Measurements from ENCODE around the gene TAF3. TPM values are rescaled to one million over a fixed set of nuclear protein-coding genes. Genes with fewer than 3 reads are reported as not detected.

Gene TAF3
- total RNA-seq, 2 experiments from 2014 or later: 13.9 to 16.4 TPM

GRCh38 chr10:7928536-7928935 is 110.2 kb downstream of the TAF3 start:
- Mint-ChIP-seq H3K9me3 (no peaks in the 10 kb centered on the region), H3K27ac (no peak overlapping the region), H3K4me3 (no peak overlapping the region), H3K27me3 (no peaks in the 10 kb centered on the region), H3K4me1 (peaks cover 2% of the 10 kb centered on the region), H3K36me3 (ENCODE audit: low read depth) (no peaks in the 10 kb centered on the region)
- ChIA-PET POLR2A (no interaction called here), CTCF (no interaction called here)
- DNase-seq: no peak

GRCh38 chr10:7932301-7933036 is 114.2 kb downstream of the TAF3 start:
- peaks cover 2% of the 10 kb centered on the region for H3K4me1 Mint-ChIP-seq
- peaks cover 13% of the 10 kb centered on the region for H3K36me3 Mint-ChIP-seq (ENCODE audit: low read depth)
- H3K4me3 Mint-ChIP-seq: no peak overlapping the region
- POLR2A ChIA-PET: no interaction called here
- H3K27me3 Mint-ChIP-seq: no peaks in the 10 kb centered on the region
- no peak overlapping the region for H3K27ac Mint-ChIP-seq
- DNase-seq: no peak
- CTCF ChIA-PET: no interaction called here
- H3K9me3 Mint-ChIP-seq: peaks cover 15% of the 10 kb centered on the region

- Mint-ChIP-seq H3K9me3 (peaks cover 19% of the 10 kb centered on the region), H3K4me1 (peaks cover 2% of the 10 kb centered on the region), H3K4me3 (no peak overlapping the region), H3K36me3 (ENCODE audit: low read depth) (peaks cover 16% of the 10 kb centered on the region), H3K27me3 (no peaks in the 10 kb centered on the region), H3K27ac (no peak overlapping the region)
- ChIA-PET CTCF (no interaction called here), POLR2A (no interaction called here)
- DNase-seq: no peak
Measured at GRCh38 chr10:7933262-7933661, 115.0 kb downstream of the TAF3 start.

GRCh38 chr10:7933757-7934156 is 115.5 kb downstream of the TAF3 start:
- ChIA-PET CTCF (no interaction called here), POLR2A (no interaction called here)
- H3K4me3 Mint-ChIP-seq: no peak overlapping the region
- H3K4me1 Mint-ChIP-seq: peaks cover 6% of the 10 kb centered on the region
- H3K9me3 Mint-ChIP-seq: peaks cover 24% of the 10 kb centered on the region
- H3K27ac Mint-ChIP-seq: no peak overlapping the region
- DNase-seq: no peak
- H3K36me3 Mint-ChIP-seq (ENCODE audit: low read depth): peaks cover 19% of the 10 kb centered on the region
- H3K27me3 Mint-ChIP-seq: no peaks in the 10 kb centered on the region

GRCh38 chr10:7937315-7937945 is 119.1 kb downstream of the TAF3 start:
- ChIA-PET CTCF (no interaction called here), POLR2A (no interaction called here)
- Mint-ChIP-seq H3K4me1 (peaks cover 11% of the 10 kb centered on the region), H3K27me3 (no peaks in the 10 kb centered on the region), H3K27ac (no peak overlapping the region), H3K4me3 (no peak overlapping the region), H3K9me3 (peaks cover 26% of the 10 kb centered on the region), H3K36me3 (ENCODE audit: low read depth) (peaks cover 21% of the 10 kb centered on the region)
- no peak for DNase-seq

- ChIA-PET CTCF (no interaction called here), POLR2A (no interaction called here)
- peaks cover 15% of the 10 kb centered on the region for H3K36me3 Mint-ChIP-seq (ENCODE audit: low read depth)
- H3K9me3 Mint-ChIP-seq: peaks cover 20% of the 10 kb centered on the region
- no peak for DNase-seq
- no peak overlapping the region for H3K4me3 Mint-ChIP-seq
- H3K27ac Mint-ChIP-seq: no peak overlapping the region
- peaks cover 20% of the 10 kb centered on the region for H3K4me1 Mint-ChIP-seq
- no peaks in the 10 kb centered on the region for H3K27me3 Mint-ChIP-seq
Measured at GRCh38 chr10:7941576-7941975, 123.3 kb downstream of the TAF3 start.

DNA sequence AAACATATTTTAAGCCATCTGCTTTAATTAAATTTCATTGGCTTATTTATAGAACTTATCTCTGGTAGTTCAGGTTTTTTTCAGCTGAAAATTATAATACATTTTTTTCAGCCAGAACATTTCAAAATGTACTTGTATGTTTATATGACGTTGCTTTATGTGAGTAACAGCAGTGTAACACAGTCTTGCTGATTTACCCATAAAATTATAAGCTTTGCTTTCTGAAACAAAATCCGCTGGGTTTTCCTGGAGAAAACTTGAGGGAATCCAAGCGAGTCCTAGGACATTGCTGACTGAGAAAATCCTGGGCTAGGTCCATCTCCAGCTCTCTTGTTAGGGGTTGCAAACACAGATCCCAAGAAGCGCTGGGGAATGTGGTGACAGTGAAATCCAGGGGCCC is 124.0 kb downstream of the TAF3 start:
- peaks cover 14% of the 10 kb centered on the region for H3K36me3 Mint-ChIP-seq (ENCODE audit: low read depth)
- CTCF ChIA-PET: no interaction called here
- peaks cover 20% of the 10 kb centered on the region for H3K4me1 Mint-ChIP-seq
- no peak for DNase-seq
- H3K27me3 Mint-ChIP-seq: no peaks in the 10 kb centered on the region
- no peak overlapping the region for H3K4me3 Mint-ChIP-seq
- no peak overlapping the region for H3K27ac Mint-ChIP-seq
- peaks cover 13% of the 10 kb centered on the region for H3K9me3 Mint-ChIP-seq
- POLR2A ChIA-PET: no interaction called here

DNA sequence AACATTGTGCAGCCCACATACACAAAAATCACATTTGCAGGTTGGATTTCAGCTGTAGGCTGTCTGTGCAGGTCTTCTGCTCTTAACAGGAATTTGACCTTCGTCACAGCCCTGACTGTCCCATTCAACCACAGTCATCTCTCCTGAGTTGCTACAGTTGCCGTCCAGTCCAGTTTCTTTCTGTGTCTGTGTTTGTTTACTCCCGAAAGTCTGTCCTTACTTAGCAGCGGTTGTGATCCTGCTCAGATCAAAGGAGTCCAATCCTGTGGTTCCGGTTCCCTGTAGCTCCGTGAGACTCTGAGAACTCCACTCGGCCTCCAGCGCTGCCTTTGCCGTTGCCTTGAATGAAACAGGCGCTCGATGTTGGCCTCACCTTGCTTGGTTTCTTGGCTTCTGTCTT is 124.6 kb downstream of the TAF3 start:
- CTCF ChIA-PET: no interaction called here
- no peak overlapping the region for H3K4me3 Mint-ChIP-seq
- no peak overlapping the region for H3K27ac Mint-ChIP-seq
- POLR2A ChIA-PET: no interaction called here
- no peaks in the 10 kb centered on the region for H3K27me3 Mint-ChIP-seq
- peaks cover 20% of the 10 kb centered on the region for H3K4me1 Mint-ChIP-seq
- peaks cover 10% of the 10 kb centered on the region for H3K36me3 Mint-ChIP-seq (ENCODE audit: low read depth)
- no peak for DNase-seq
- peaks cover 9% of the 10 kb centered on the region for H3K9me3 Mint-ChIP-seq

DNA sequence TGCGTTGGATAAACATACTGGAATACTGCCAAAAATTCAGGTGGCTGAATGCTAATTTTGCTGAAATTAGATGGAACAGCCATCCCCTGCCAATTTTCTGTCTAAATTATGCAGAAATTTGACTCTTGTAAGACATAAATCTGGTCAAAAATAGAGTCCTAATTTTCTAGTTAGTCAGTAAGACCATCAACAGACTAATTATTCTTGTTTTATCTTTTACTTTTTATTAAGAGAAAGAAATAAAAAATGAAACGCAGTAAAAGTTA is 125.8 kb downstream of the TAF3 start:
- CTCF ChIA-PET: no interaction called here
- POLR2A ChIA-PET: interaction anchor here (0.7 kb wide), 1 partner anchor 1092 kb away, joined by 8 read pairs; no protein-coding TSS in a partner anchor

DNA sequence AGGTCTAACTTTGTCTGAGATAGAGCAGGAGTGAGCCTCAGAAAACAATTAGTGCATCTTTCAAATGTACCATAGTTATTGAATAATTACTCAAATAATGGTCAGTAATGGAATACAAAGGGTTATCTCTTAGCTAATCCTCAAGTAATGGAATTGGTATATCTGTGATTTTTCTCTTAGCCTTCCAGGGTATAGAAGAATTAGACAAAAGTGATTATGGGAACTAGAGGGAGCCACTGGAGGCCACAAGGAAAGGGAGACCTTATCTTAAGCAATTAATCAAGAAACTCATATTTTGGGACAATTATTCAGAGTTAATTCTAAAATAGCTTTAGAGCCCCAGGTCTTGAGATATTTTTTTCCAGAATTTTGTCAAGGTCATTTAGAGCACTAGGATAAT is 126.2 kb downstream of the TAF3 start:
- Mint-ChIP-seq H3K27ac (no peak overlapping the region), H3K4me3 (no peak overlapping the region), H3K27me3 (no peaks in the 10 kb centered on the region), H3K36me3 (ENCODE audit: low read depth) (peaks cover 5% of the 10 kb centered on the region), H3K9me3 (no peaks in the 10 kb centered on the region), H3K4me1 (peaks cover 11% of the 10 kb centered on the region)
- ChIA-PET CTCF (no interaction called here), POLR2A (no interaction called here)
- no peak for DNase-seq

More for the DNA sequence above, 125.8 kb downstream of the TAF3 start:
- Mint-ChIP-seq H3K4me1 (peaks cover 14% of the 10 kb centered on the region), H3K9me3 (no peaks in the 10 kb centered on the region), H3K27me3 (no peaks in the 10 kb centered on the region), H3K4me3 (no peak overlapping the region), H3K36me3 (ENCODE audit: low read depth) (peaks cover 5% of the 10 kb centered on the region), H3K27ac (no peak overlapping the region)
- no peak for DNase-seq

DNA sequence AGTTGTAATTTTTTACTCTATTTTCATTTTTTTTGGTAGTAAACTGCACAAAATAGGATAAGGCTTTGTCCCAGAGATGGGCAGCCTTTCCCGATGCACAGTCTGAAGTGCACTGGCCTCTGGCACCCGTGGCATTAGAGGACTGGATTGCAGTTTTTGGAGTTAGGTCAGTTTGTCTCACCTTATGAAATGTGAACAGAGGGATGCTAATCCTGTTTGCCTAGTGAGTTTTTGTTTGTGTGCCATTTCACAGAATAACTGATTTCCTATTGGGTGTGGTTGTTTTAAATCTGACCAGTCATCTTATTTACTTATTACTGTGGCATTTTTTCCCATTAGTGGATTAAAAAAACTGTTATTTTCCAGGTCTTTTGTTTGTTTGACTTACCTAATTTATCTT is 126.7 kb downstream of the TAF3 start:
- no peaks in the 10 kb centered on the region for H3K27me3 Mint-ChIP-seq
- H3K36me3 Mint-ChIP-seq (ENCODE audit: low read depth): peaks cover 5% of the 10 kb centered on the region
- DNase-seq: no peak
- H3K4me1 Mint-ChIP-seq: peaks cover 11% of the 10 kb centered on the region
- no peak overlapping the region for H3K27ac Mint-ChIP-seq
- no peak overlapping the region for H3K4me3 Mint-ChIP-seq
- CTCF ChIA-PET: no interaction called here
- H3K9me3 Mint-ChIP-seq: no peaks in the 10 kb centered on the region
- POLR2A ChIA-PET: no interaction called here

- Mint-ChIP-seq H3K9me3 (no peaks in the 10 kb centered on the region), H3K27ac (no peak overlapping the region), H3K36me3 (ENCODE audit: low read depth) (peaks cover 5% of the 10 kb centered on the region), H3K27me3 (no peaks in the 10 kb centered on the region), H3K4me1 (peaks cover 11% of the 10 kb centered on the region), H3K4me3 (no peak overlapping the region)
- DNase-seq: no peak
- POLR2A ChIA-PET: no interaction called here
- CTCF ChIA-PET: no interaction called here
Measured at GRCh38 chr10:7945469-7946187, 127.3 kb downstream of the TAF3 start.

DNA sequence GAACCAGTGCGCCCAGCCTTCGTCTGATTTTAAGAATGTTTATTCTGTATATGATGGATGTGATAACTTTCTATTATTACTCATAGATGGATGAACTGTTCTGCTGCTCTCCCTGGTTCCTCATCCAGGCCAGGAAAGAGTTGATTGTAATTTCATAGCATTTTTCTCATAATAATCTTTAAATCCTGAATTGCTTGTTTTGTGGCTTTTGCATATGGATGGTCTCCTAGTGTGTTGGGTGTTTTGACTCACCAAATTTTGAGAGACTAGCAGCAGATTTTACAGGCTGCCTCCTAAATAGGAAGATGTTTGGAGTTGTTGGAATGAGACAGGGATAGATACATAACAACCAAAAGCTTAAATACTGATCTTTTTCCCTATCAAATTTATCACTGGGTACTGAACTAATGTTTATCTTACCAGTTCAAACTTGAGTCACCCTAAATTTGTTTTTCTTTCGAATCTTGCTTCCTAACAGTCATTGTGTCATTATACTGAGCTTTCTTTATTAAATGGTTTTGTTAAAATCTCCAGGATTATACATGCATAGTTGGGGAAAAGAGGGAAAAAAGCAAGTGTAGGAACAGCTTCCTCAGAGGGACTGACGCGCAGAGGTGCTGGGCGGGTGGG is 130.2 kb downstream of the TAF3 start:
- H3K27me3 Mint-ChIP-seq: no peaks in the 10 kb centered on the region
- no peaks in the 10 kb centered on the region for H3K9me3 Mint-ChIP-seq
- peaks cover 5% of the 10 kb centered on the region for H3K36me3 Mint-ChIP-seq (ENCODE audit: low read depth)
- no peak for DNase-seq
- H3K27ac Mint-ChIP-seq: no peak overlapping the region
- H3K4me3 Mint-ChIP-seq: no peak overlapping the region
- POLR2A ChIA-PET: no interaction called here
- CTCF ChIA-PET: no interaction called here
- peaks cover 9% of the 10 kb centered on the region for H3K4me1 Mint-ChIP-seq
